OCI-LY1 (cell line): ENCODE results near the gene ST3GAL5.

Experiments
- H2AFZ ChIP-seq: fragments of 200-600 bp; sonication (generic), shearing (Covaris generic); 2 replicates; pipeline ENCODE4 v1.6.0; 2014; ENCODE audit warnings: antibody characterized with exemption, mild to moderate bottlenecking, low read length
- H3F3A ChIP-seq: fragments of 200-600 bp; sonication (generic), shearing (Covaris generic); 2 replicates; pipeline ENCODE4 v1.6.0; 2014; ENCODE audit warnings: mild to moderate bottlenecking, antibody characterized with exemption, low read length, moderate library complexity; ENCODE audit not compliant: insufficient read depth
- H3K27ac ChIP-seq: fragments of 200-600 bp; sonication (generic); 2 replicates; pipeline ENCODE4 v1.5.1; 2014; ENCODE audit warnings: low read length, mixed run types, mild to moderate bottlenecking, low read depth; ENCODE audit not compliant: poor library complexity, severe bottlenecking
- H3K27me3 ChIP-seq: fragments of 200-600 bp; sonication (generic); 2 replicates; pipeline ENCODE4 v1.6.0; 2014; ENCODE audit warnings: antibody characterized with exemption, mild to moderate bottlenecking, low read length, moderate library complexity; ENCODE audit not compliant: insufficient read depth
- H3K36me3 ChIP-seq: fragments of 200-600 bp; sonication (generic); 2 replicates; pipeline ENCODE4 v1.6.1; 2014; ENCODE audit warnings: mild to moderate bottlenecking, antibody characterized with exemption, low read length, moderate library complexity, mixed read lengths; ENCODE audit not compliant: insufficient read depth
- H3K4me1 ChIP-seq: fragments of 200-600 bp; sonication (generic); 2 replicates; pipeline ENCODE4 v1.5.1; 2014; ENCODE audit warnings: mild to moderate bottlenecking, low read length, moderate library complexity; ENCODE audit not compliant: insufficient read depth, severe bottlenecking
- H3K4me2 ChIP-seq: fragments of 200-600 bp; sonication (generic), shearing (Covaris generic); 2 replicates; pipeline ENCODE4 v1.6.1; 2014; ENCODE audit warnings: low read length
- H3K4me3 ChIP-seq: fragments of 200-600 bp; sonication (generic); 2 replicates; pipeline ENCODE4 v1.5.1; 2014; ENCODE audit warnings: low read length, low read depth, mild to moderate bottlenecking, mixed read lengths; ENCODE audit not compliant: poor library complexity, severe bottlenecking
- H3K79me2 ChIP-seq: fragments of 200-600 bp; shearing (Covaris generic); 2 replicates; pipeline ENCODE4 v1.6.1; 2016; ENCODE audit warnings: mixed run types, low read length, mixed read lengths; ENCODE audit not compliant: insufficient read depth
- H3K9ac ChIP-seq: fragments of 200-600 bp; sonication (generic), shearing (Covaris generic); 2 replicates; pipeline ENCODE4 v1.6.1; 2014; ENCODE audit warnings: mild to moderate bottlenecking, low read length, mixed read lengths
- H3K9me2 ChIP-seq: fragments of 200-600 bp; sonication (generic), shearing (Covaris generic); 2 replicates; pipeline ENCODE4 v1.6.1; 2014; ENCODE audit warnings: low read depth, mild to moderate bottlenecking, low read length, mixed read lengths
- H3K9me3 ChIP-seq: fragments of 200-600 bp; shearing (Covaris generic); 2 replicates; pipeline ENCODE4 v1.6.1; 2014; ENCODE audit warnings: low read length, mixed read lengths
- H4K20me1 ChIP-seq: fragments of 200-600 bp; sonication (generic), shearing (Covaris generic); 2 replicates; pipeline ENCODE4 v1.6.0; 2016; ENCODE audit warnings: mild to moderate bottlenecking, low read length; ENCODE audit not compliant: insufficient read depth
- EZH2 ChIP-seq: fragments of 200-600 bp; sonication (generic), shearing (Covaris generic); IDR thresholded peaks from 2 replicates; pipeline ENCODE4 v1.8.0; 2017; ENCODE audit warnings: borderline replicate concordance, mixed run types, mild to moderate bottlenecking, antibody characterized with exemption, low read length, moderate library complexity, mixed read lengths
- TF ChIP-seq, protein P1 (sequence below): fragments of 200-600 bp; sonication (generic), shearing (Covaris generic); IDR thresholded peaks from 2 replicates; pipeline ENCODE4 v1.5.1; 2017; ENCODE audit warnings: mild to moderate bottlenecking, antibody characterized with exemption, low read length, moderate library complexity, mixed read lengths

The ST3GAL5 gene

GRCh38 chr2:85936421-85937068, 47.8 kb upstream of the ST3GAL5 start:
- Histone ChIP-seq H3K4me2 (no peak overlapping the region), H3F3A (no peaks in the 10 kb centered on the region), H3K4me1 (no peaks in the 10 kb centered on the region), H4K20me1 (no peaks in the 10 kb centered on the region), H3K27me3 (no peaks in the 10 kb centered on the region), H3K9me3 (no peaks in the 10 kb centered on the region; the same call in 1 of the 2 replicates), H3K9ac (no peak overlapping the region), H3K9me2 (no peaks in the 10 kb centered on the region), H3K4me3 (no peak overlapping the region), H3K79me2 (no peaks in the 10 kb centered on the region), H3K27ac (no peak overlapping the region), H3K36me3 (no peaks in the 10 kb centered on the region), H2AFZ (no peak overlapping the region)
- TF ChIP-seq, protein P1, sequence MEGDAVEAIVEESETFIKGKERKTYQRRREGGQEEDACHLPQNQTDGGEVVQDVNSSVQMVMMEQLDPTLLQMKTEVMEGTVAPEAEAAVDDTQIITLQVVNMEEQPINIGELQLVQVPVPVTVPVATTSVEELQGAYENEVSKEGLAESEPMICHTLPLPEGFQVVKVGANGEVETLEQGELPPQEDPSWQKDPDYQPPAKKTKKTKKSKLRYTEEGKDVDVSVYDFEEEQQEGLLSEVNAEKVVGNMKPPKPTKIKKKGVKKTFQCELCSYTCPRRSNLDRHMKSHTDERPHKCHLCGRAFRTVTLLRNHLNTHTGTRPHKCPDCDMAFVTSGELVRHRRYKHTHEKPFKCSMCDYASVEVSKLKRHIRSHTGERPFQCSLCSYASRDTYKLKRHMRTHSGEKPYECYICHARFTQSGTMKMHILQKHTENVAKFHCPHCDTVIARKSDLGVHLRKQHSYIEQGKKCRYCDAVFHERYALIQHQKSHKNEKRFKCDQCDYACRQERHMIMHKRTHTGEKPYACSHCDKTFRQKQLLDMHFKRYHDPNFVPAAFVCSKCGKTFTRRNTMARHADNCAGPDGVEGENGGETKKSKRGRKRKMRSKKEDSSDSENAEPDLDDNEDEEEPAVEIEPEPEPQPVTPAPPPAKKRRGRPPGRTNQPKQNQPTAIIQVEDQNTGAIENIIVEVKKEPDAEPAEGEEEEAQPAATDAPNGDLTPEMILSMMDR: no peak
- TF ChIP-seq EZH2: no peak

DNA sequence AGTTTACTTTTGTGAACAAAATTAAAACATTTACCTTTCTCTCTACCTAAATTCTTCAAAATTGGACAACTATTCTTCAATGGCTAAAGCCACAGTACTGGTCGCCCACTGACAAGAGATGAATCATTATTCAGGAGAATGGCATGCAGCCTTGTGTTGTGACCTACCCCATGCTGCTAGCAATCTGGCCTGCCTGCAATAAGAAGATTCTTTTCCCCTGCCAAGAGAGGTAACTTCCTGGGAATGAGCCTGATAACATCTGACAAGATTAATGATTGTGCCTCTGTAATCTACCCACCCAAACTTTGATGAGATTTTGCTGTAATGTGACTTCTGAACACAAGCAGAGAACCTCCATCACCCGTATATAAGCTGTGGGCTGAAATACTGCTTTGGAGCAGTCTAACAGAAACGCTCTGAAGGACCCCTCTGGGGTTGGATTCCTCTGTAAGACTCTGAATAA, 47.0 kb upstream of the ST3GAL5 start:
- Histone ChIP-seq H3K4me2 (no peak overlapping the region), H2AFZ (no peak overlapping the region), H3K36me3 (no peaks in the 10 kb centered on the region), H3K27ac (no peak overlapping the region), H3K9ac (no peak overlapping the region), H3K79me2 (no peaks in the 10 kb centered on the region), H3K4me1 (no peaks in the 10 kb centered on the region), H4K20me1 (no peaks in the 10 kb centered on the region), H3K4me3 (no peak overlapping the region), H3K9me3 (no peaks in the 10 kb centered on the region; the same call in 1 of the 2 replicates), H3K27me3 (no peaks in the 10 kb centered on the region), H3F3A (no peaks in the 10 kb centered on the region), H3K9me2 (no peaks in the 10 kb centered on the region)
- TF ChIP-seq, protein P1: no peak
- TF ChIP-seq EZH2: no peak

DNA sequence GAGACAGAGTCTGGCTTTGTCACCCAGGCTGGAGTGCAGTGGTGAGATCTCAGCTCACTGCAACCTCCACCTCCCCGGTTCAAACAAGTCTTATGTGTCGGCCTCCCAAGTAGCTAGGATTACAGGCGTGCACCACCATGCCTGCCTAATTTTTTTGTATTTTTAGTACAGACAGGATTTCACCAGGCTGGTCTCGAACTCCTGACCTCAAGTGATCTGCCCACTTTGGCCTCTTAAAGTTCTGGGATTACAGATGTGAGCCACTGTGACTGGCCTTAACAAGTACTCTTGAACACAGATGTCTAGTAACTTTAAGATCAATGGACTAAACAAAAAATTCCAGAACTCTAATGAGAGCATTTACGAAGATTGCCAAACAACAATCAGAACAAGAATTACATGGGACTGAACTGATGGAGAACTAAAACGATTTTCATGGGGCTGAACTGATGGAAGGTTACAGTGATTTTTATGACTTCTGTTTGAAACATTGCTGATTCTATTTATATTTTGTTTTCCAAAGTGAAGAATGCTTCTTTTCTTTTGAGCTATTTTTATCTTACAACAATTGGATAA, 46.5 kb upstream of the ST3GAL5 start:
- Histone ChIP-seq H3K4me2 (no peak overlapping the region), H3F3A (no peaks in the 10 kb centered on the region), H3K4me1 (no peaks in the 10 kb centered on the region), H3K9me2 (no peaks in the 10 kb centered on the region), H3K27ac (no peak overlapping the region), H3K9me3 (no peaks in the 10 kb centered on the region), H3K36me3 (no peaks in the 10 kb centered on the region), H3K9ac (no peak overlapping the region), H3K27me3 (no peaks in the 10 kb centered on the region), H3K4me3 (no peak overlapping the region), H3K79me2 (no peaks in the 10 kb centered on the region), H4K20me1 (no peaks in the 10 kb centered on the region), H2AFZ (no peak overlapping the region)
- TF ChIP-seq, protein P1: no peak
- no peak for TF ChIP-seq EZH2
